HG03469 (cell line): Measurements from ENCODE around the gene DPH2.
A peak's percentile ranks its signal among the peaks of the same experiment; 100 is the strongest.

Experiments used
- ATAC-seq: cut with Tn5 transposase; IDR thresholded peaks from one replicate; pipeline ENCODE4 v1.9.1; 2021; ENCODE audit warnings: mild to moderate bottlenecking, moderate library complexity, moderate number of reproducible peaks; ENCODE audit not compliant: unreplicated experiment

DPH2 gene

DNA sequence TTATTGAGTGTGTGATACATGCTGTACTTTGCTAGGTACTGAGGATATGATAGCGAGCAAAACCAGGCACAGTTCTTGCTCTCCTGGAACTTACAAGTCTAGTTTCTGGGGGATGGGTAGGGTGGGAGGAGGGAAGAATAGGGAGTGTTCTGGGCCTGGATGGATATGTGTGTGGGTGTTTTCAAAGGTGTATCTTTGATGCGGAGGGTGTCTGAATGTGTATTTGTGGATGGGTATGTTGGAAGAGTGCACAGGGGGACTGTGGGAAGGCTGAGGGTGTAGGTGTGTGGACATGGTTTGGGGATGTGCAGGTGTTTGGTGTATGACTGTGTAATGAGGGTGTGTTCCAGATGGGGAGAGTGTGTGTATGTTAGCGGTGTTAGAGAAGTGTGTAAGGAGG lies 4.5 kb upstream of the DPH2 start:
- ATAC-seq, result no peak

- no peak for ATAC-seq
Measured at GRCh38 chr1:43968348-43968948, 1.4 kb upstream of the DPH2 start.

- ATAC-seq, result no peak
Measured at GRCh38 chr1:43969416-43969745, 429 bp upstream of the DPH2 start.

GRCh38 chr1:43970502-43970901 lies 692 bp downstream of the DPH2 start:
- no peak for ATAC-seq

DNA sequence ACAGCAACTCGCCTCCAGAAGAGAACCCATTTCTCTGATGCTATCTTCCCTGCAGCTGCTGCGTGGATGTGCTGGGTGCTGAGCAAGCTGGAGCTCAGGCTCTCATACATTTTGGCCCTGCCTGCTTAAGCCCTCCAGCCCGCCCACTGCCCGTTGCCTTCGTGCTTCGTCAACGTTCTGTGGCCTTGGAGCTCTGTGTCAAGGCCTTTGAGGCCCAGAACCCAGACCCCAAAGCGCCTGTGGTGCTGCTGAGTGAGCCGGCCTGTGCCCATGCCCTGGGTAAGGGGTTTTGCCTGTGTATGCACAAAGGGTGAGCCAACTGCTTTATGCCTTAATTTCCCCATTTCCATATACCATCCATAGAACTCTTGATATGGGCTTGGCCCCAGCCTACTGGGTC lies 1.1 kb downstream of the DPH2 start:
- no peak for ATAC-seq

DNA sequence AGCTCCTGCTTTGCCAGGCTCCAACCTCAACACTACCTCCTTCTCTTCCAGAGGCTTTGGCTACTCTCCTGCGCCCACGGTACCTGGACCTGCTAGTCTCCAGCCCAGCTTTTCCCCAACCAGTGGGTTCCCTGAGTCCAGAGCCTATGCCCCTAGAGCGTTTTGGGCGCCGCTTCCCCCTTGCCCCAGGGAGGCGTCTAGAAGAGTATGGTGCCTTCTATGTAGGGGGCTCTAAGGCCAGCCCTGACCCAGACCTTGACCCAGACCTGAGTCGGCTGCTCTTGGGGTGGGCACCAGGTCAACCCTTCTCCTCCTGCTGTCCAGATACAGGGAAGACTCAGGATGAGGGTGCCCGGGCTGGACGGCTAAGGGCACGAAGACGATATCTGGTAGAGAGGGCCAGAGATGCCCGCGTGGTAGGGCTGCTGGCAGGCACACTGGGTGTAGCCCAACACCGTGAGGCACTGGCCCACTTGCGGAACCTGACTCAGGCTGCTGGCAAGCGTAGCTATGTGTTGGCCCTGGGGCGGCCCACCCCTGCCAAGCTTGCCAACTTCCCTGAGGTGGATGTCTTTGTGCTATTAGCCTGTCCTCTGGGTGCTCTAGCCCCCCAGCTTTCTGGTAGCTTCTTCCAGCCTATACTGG lies 1.6 kb downstream of the DPH2 start:
- no peak for ATAC-seq

DNA sequence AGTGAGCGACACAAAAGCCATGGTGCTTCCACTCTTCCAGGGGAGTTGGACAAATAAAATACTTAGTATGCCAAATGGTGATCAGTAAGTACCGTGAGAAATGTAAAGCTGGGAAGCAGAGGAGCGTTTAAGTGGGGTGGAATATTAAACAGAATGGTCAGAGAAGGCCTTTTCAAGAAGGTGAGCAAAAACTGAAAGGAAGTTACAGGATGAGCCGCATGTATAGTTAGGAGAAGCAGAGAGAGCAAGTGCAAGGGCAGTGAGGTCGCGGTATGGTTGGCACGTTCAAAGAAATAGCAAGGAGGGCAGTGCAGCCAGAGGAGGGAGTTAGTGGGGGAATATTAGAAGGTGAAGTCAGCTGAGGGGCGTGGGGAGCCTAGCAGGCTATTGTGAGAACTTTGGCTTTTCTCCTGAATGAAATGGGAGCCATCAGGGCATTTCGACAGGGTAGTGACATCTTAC lies 4.2 kb downstream of the DPH2 start:
- ATAC-seq, result no peak

GRCh38 chr1:43974443-43975248 lies 4.8 kb downstream of the DPH2 start, which contains the start of gene ATP6V0B:
TSS of gene ATP6V0B (plus strand) at chr1:43974960. CDS start at chr1:43975041, 81 bp downstream.
- peak; percentile 35 for ATAC-seq

DNA sequence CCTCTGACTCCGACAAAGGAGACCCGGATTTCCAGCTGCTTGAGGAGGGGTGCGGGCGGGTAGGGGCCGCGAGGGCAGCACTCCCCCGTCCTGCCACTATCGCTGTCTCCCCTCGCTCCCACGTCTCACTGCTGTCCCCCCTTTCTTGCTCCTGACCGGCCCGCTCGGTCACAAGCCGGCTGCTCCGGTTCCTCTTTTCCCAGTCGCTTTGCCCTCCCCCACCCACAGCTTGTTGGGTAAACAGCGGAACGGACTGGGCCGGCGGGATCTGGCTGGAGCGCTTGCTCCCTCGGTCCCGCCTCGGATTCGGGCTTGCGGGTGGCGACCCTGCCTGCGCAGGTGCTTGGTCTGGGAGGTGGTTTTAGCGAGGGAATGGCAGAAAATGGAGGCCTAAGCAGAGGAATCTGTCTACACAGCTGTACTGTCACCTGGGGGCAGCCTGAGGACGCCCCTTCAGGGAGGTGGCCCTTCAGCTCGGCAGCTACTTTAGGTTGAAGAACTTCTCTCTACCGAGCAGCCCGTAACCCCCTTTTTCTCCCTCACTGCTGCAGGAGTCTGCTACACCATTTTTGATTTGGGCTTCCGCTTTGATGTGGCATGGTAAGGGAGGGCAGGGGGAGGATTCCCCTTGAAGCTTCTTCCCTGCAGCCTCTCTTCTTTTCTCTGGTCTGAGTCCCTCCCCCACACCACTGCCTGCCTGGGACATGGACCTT lies 5.6 kb downstream of the DPH2 start:
- ATAC-seq, result no peak

- ATAC-seq, result no peak
Measured at GRCh38 chr1:43976045-43976444, 6.2 kb downstream of the DPH2 start.

- ATAC-seq, result no peak
Measured at GRCh38 chr1:43976890-43977289, 7.1 kb downstream of the DPH2 start.

DNA sequence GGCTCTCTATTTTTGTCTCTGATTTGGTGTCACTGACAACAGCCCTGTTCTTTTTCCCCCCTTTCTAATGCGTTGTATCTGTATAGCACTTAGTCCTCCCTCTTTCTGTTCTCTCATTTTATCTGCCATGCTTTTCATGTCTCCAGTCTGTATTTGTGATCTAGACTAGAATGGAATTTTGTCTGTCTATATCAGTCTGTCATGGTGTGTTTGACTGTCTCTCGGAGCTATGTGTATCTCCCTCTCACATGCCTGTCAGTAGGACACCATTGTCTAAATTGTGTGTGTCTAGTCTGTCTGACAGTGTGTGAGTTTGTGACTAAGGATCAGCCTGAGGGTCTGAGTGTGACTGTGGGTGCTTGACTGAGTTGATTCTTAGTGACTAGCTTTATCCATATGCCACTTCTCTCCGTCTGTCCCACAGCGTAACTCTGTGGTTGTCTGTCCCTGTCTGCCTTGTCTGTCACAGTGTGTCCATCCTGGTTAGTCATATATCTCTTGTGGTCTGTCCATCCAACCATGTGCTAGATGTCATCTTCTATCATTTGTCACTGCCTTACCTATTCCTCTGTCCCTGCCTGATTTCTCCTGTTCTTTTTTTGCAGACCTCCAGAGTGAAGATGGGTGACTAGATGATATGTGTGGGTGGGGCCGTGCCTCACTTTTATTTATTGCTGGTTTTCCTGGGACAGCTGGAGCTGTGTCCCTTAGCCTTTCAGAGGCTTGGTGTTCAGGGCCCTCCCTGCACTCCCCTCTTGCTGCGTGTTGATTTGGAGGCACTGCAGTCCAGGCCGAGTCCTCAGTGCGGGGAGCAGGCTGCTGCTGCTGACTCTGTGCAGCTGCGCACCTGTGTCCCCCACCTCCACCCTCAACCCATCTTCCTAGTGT lies 7.8 kb downstream of the DPH2 start:
- no peak for ATAC-seq

- no peak for ATAC-seq
Measured at GRCh38 chr1:43978264-43978550, 8.4 kb downstream of the DPH2 start.

- no peak for ATAC-seq
Measured at GRCh38 chr1:43978551-43979260, 8.9 kb downstream of the DPH2 start, which contains the start of gene B4GALT2. TSS of gene B4GALT2 (plus strand) at chr1:43979210. CDS start at chr1:43981161, 1,951 bp downstream.

- ATAC-seq, result no peak
Measured at GRCh38 chr1:43979261-43979527, 9.4 kb downstream of the DPH2 start.

DNA sequence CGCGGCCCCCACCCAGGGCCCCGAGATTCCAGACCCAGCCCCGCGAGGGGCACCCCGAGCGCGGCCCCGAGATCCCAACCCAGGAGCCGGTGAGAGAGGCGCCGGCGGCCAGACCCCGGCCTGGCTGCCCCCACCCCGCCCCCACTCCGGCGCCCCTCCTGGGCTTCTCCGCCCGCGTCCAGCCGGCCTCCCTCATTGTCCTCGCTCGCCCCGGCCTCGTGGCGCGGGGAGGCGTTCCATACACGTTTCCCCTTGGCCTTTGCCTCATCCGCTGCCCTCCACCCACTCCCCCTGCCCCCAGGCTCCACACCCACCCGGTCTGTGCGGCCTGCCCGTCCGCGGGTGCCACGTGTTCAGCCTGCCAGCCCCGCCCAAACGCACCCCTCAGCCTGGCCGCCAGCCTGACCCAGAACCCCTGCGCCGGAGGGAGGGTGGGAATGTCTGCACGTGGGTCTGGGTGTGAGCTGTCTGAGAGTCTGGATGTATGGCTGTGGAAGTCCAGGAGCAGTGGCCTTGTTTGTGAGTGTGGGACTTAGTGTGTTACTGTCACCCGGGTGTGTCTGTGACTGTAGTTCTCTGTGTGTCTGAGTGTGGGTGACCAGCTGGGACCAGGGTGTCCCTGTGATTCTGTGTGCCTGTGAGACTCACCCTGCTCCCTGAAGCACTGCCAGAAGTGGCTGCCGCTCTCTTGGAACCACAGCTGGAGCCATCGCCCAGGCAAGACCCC lies 9.9 kb downstream of the DPH2 start:
- ATAC-seq, result no peak

DNA sequence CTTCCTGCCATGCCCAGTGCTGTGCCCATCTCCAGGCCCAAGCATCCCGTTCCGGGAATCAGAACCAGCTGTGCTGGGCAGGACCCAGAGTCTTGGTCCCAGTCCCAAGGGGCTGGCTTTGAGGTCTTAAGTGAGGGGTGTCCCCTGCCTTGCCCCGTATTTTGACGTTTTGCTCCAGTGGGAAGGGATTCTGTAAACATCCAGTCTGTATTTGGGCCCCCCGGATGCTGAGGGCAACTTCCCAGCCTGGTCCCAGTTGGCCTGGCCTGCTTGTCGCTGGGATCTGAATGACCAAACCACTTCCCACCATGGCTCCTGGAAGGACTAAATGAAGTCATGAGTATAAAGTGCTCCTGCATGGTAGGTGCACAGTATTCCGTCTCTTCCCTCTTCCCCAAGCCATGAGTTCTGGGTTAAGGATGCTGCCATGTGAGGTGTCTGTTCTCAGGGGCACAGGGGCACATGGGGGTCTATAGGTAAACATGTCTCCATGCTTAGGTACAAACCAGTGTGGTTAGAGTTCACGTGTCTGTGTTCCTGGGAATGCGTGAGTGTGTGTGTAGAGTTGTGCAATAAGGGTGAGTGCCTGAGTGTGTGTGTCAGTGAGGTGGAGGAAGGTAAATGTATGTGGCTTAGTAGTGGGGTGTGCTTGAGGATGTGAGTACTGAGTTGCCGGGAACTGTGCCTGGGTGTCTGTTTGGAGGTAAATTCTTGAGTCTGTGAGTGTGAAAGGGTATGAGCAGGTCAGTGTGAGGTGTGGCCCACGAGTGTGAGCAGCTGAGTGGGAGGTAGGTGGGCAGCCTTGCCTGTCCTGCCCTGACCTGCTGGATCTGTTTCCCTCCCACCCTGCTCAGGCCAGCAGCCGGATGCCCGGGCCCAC lies 10.7 kb downstream of the DPH2 start:
- no peak for ATAC-seq

GRCh38 chr1:43981135-43981491 lies 11.3 kb downstream of the DPH2 start:
- ATAC-seq, result no peak

DNA sequence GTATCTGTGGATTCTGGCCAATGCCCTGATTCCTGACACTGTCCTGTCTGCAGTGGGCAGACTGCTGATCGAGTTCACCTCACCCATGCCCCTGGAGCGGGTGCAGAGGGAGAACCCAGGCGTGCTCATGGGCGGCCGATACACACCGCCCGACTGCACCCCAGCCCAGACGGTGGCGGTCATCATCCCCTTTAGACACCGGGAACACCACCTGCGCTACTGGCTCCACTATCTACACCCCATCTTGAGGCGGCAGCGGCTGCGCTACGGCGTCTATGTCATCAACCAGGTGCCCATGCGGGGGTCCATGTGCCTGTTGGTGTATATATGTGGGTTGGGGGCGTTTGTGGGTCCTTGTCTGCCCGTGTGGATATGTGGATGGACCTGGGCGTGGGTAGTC lies 11.8 kb downstream of the DPH2 start:
- no peak for ATAC-seq
